IPS DF 19.7 (cell line): ENCODE measurements around the gene CCNL2.
"Not testable (repeated sequence)": the region's sequence is repeated elsewhere in the genome, so short reads cannot be mapped to it uniquely, and the experiment has no call there.

Experiments
- DNase-seq: peaks from one replicate; pipeline ENCODE4 v3.0.0-alpha.2; 2013; ENCODE audit warnings: low read depth, low spot score

Gene CCNL2

GRCh38 chr1:1373815-1374588 is 25.1 kb downstream of the CCNL2 start:
- no peak for DNase-seq

- no peak for DNase-seq
Observed at GRCh38 chr1:1373051-1373814, 25.9 kb downstream of the CCNL2 start.

GRCh38 chr1:1371746-1372711 is 27.1 kb downstream of the CCNL2 start:
- no peak for DNase-seq

- DNase-seq, result no peak
Observed at GRCh38 chr1:1371364-1371745, 27.8 kb downstream of the CCNL2 start.

GRCh38 chr1:1370771-1371300 is 28.3 kb downstream of the CCNL2 start:
- DNase-seq, result no peak

GRCh38 chr1:1370094-1370493 is 29.0 kb downstream of the CCNL2 start:
- DNase-seq, result not testable (repeated sequence)

GRCh38 chr1:1367315-1367714 is 31.8 kb downstream of the CCNL2 start:
- DNase-seq, result no peak

GRCh38 chr1:1366699-1367066 is 32.5 kb downstream of the CCNL2 start:
- DNase-seq, result no peak

GRCh38 chr1:1365875-1366698 is 33.0 kb downstream of the CCNL2 start:
- DNase-seq, result no peak

- no peak for DNase-seq
Observed at GRCh38 chr1:1364266-1364665, 34.9 kb downstream of the CCNL2 start.

GRCh38 chr1:1361982-1362423 is 37.1 kb downstream of the CCNL2 start:
- DNase-seq, result no peak

- no peak for DNase-seq
Observed at GRCh38 chr1:1361233-1361981, 37.7 kb downstream of the CCNL2 start.

- no peak for DNase-seq
Observed at GRCh38 chr1:1360506-1361169, 38.5 kb downstream of the CCNL2 start.

- no peak for DNase-seq
Observed at GRCh38 chr1:1359664-1360468, 39.3 kb downstream of the CCNL2 start.

GRCh38 chr1:1359308-1359663 is 39.8 kb downstream of the CCNL2 start:
- DNase-seq, result no peak

- DNase-seq, result no peak
Observed at GRCh38 chr1:1358433-1359271, 40.5 kb downstream of the CCNL2 start, which contains the start of gene MXRA8. TSS of gene MXRA8 (minus strand) at chr1:1358555. CDS start at chr1:1358504, 51 bp downstream.

- DNase-seq, result no peak
Observed at GRCh38 chr1:1357871-1358432, 41.2 kb downstream of the CCNL2 start.
